HEK293 (cell line): ENCODE data around the gene CRNKL1.

Experiments
- BCL6B ChIP-seq: fragments of 450-650 bp; formaldehyde crosslinking; IDR thresholded peaks from 2 replicates; pipeline ENCODE4 v1.5.1; 2017; ENCODE audit warnings: missing biosample characterization, missing genetic modification characterization
- CTCF ChIP-seq: fragments of 450-650 bp; formaldehyde crosslinking; IDR thresholded peaks from 2 replicates; pipeline ENCODE4 v1.5.1; 2016; ENCODE audit warnings: missing biosample characterization, missing genetic modification characterization
- GFI1B ChIP-seq: fragments of 450-650 bp; formaldehyde crosslinking; IDR thresholded peaks from 2 replicates; pipeline ENCODE4 v1.5.1; 2016; ENCODE audit warnings: missing biosample characterization, missing genetic modification characterization
- HIC1 ChIP-seq: fragments of 450-650 bp; formaldehyde crosslinking; IDR thresholded peaks from 2 replicates; pipeline ENCODE4 v1.5.1; 2016; ENCODE audit warnings: missing biosample characterization, missing genetic modification characterization
- KLF17 ChIP-seq: fragments of 450-650 bp; formaldehyde crosslinking; IDR thresholded peaks from 2 replicates; pipeline ENCODE4 v1.5.1; 2016; ENCODE audit warnings: missing biosample characterization, missing genetic modification characterization
- KLF9 ChIP-seq: fragments of 450-650 bp; formaldehyde crosslinking; IDR thresholded peaks from 2 replicates; pipeline ENCODE4 v1.5.1; 2016; ENCODE audit warnings: missing biosample characterization, missing genetic modification characterization, low read depth
- PBX3 ChIP-seq: sonication (generic); formaldehyde crosslinking; IDR thresholded peaks from 2 replicates; pipeline ENCODE4 v1.8.1; 2022; ENCODE audit warnings: mild to moderate bottlenecking, moderate library complexity, missing genetic modification reagents
- PRDM10 ChIP-seq: fragments of 450-650 bp; formaldehyde crosslinking; IDR thresholded peaks from 2 replicates; pipeline ENCODE4 v1.5.1; 2016; ENCODE audit warnings: missing biosample characterization, missing genetic modification characterization
- WT1 ChIP-seq: fragments of 450-650 bp; formaldehyde crosslinking; IDR thresholded peaks from 2 replicates; pipeline ENCODE4 v1.5.1; 2016; ENCODE audit warnings: missing biosample characterization, missing genetic modification characterization
- ZBTB17 ChIP-seq: fragments of 450-650 bp; formaldehyde crosslinking; IDR thresholded peaks from 2 replicates; pipeline ENCODE4 v1.5.1; 2016; ENCODE audit warnings: missing biosample characterization, missing genetic modification characterization
- ZBTB20 ChIP-seq: fragments of 450-650 bp; formaldehyde crosslinking; IDR thresholded peaks from 2 replicates; pipeline ENCODE4 v1.5.1; 2016; ENCODE audit warnings: missing biosample characterization, missing genetic modification characterization
- ZBTB26 ChIP-seq: fragments of 450-650 bp; formaldehyde crosslinking; optimal IDR thresholded peaks from 2 replicates; pipeline ENCODE3; 2016; ENCODE audit warnings: missing biosample characterization, mild to moderate bottlenecking, missing genetic modification characterization
- ZBTB6 ChIP-seq: fragments of 450-650 bp; formaldehyde crosslinking; IDR thresholded peaks from 2 replicates; pipeline ENCODE4 v1.5.1; 2017; ENCODE audit warnings: missing biosample characterization, missing genetic modification characterization
- ZBTB8A ChIP-seq: fragments of 450-650 bp; formaldehyde crosslinking; IDR thresholded peaks from 2 replicates; pipeline ENCODE4 v1.5.1; 2016; ENCODE audit warnings: missing biosample characterization, missing genetic modification characterization
- ZEB2 ChIP-seq: fragments of 450-650 bp; formaldehyde crosslinking; IDR thresholded peaks from 2 replicates; pipeline ENCODE4 v1.5.1; 2016; ENCODE audit warnings: missing biosample characterization, missing genetic modification characterization
- ZNF133 ChIP-seq: fragments of 450-650 bp; formaldehyde crosslinking; IDR thresholded peaks from 2 replicates; pipeline ENCODE4 v1.5.1; 2016; ENCODE audit warnings: missing biosample characterization, missing genetic modification characterization
- ZNF274 ChIP-seq, 2 experiments: fragments of 200-500 bp in 1 of 2; fragments of 450-650 bp in 1 of 2; sonication (Bioruptor generic) in 1 of 2; formaldehyde crosslinking in 1 of 2; IDR thresholded peaks; 2 replicates each; pipeline versions ENCODE4 v1.5.1 to v1.6.1; 2014 to 2016; ENCODE audit warnings: borderline replicate concordance in 1 of 2, inconsistent platforms in 1 of 2, low read length in 1 of 2, missing biosample characterization in 1 of 2, missing genetic modification characterization in 1 of 2
- ZNF311 ChIP-seq: fragments of 450-650 bp; formaldehyde crosslinking; IDR thresholded peaks from 2 replicates; pipeline ENCODE4 v1.5.1; 2017; ENCODE audit warnings: missing biosample characterization, missing genetic modification characterization, borderline replicate concordance
- ZNF501 ChIP-seq: fragments of 450-650 bp; formaldehyde crosslinking; IDR thresholded peaks from 2 replicates; pipeline ENCODE4 v1.5.1; 2016; ENCODE audit warnings: missing biosample characterization, missing genetic modification characterization
- ZNF629 ChIP-seq: fragments of 450-650 bp; formaldehyde crosslinking; IDR thresholded peaks from 2 replicates; pipeline ENCODE4 v1.5.1; 2017; ENCODE audit warnings: missing biosample characterization, missing genetic modification characterization
- ZNF664 ChIP-seq: fragments of 450-650 bp; formaldehyde crosslinking; IDR thresholded peaks from 2 replicates; pipeline ENCODE4 v1.5.1; 2016; ENCODE audit warnings: missing biosample characterization, missing genetic modification characterization
- ZSCAN4 ChIP-seq: fragments of 450-650 bp; formaldehyde crosslinking; IDR thresholded peaks from 2 replicates; pipeline ENCODE4 v1.5.1; 2017; ENCODE audit warnings: missing biosample characterization, missing genetic modification characterization

CRNKL1 gene

GRCh38 chr20:20052074-20052970 lies at the start of gene CRNKL1, which contains the start of gene CFAP61 (continued):
- TF ChIP-seq PRDM10 (peak; percentile 81), ZNF501 (tag by site-specific recombination) (no peak), ZBTB17 (tag by site-specific recombination) (peak; percentile 100), GFI1B (peak; percentile 11; the same call in 1 of the 2 replicates), KLF17 (peak; percentile 82), ZNF133 (no peak), CTCF (tag by site-specific recombination) (peak; percentile 25; the same call in 1 of the 2 replicates), ZNF629 (tag by site-specific recombination) (peak; percentile 95), ZNF311 (tag by site-specific recombination) (no peak), ZSCAN4 (tag by site-specific recombination) (no peak), ZBTB8A (tag by site-specific recombination) (peak; percentile 93), PBX3 (CRISPR knock-in tag) (peak; percentile 55; the same call in 1 of the 2 replicates), ZEB2 (0 out of 2 replicates have a peak, but pooled peaks have one; percentile 49), ZNF664 (tag by site-specific recombination) (no peak), ZBTB26 (peak; percentile 90), ZNF274 (IDR thresholded peaks at IDR 0.05; ENCODE audit: low read length) (no peak), ZNF274 (tag by site-specific recombination; IDR thresholded peaks at IDR 0.05; ENCODE audit: borderline replicate concordance) (no peak), ZBTB6 (tag by site-specific recombination) (peak; percentile 81; the same call in 1 of the 2 replicates), BCL6B (tag by site-specific recombination) (peak; percentile 93), KLF9 (tag by site-specific recombination) (peak; percentile 88), WT1 (no peak; the same call in 1 of the 2 replicates), ZBTB20 (tag by site-specific recombination) (peak; percentile 76), HIC1 (0 out of 2 replicates have a peak, but pooled peaks have one; percentile 27)
